Erythroblast (primary cell): ENCODE measurements around the gene MZT2B.
"Not testable (repeated sequence)": the region's sequence is repeated elsewhere in the genome, so short reads cannot be mapped to it uniquely, and the experiment has no call there.

Experiments used
- DNase-seq, 2 experiments: peaks; one replicate each; lab custom pipeline; 2025; lab: John Stamatoyannopoulos, UW
- GATA1 ChIP-seq: IDR thresholded peaks from 2 replicates; pipeline ENCODE4 v1.6.1; 2011; ENCODE audit warnings: low read depth, mild to moderate bottlenecking, control low read depth, low read length, moderate library complexity
- POLR2A ChIP-seq: IDR thresholded peaks from 2 replicates; pipeline ENCODE4 v1.6.1; 2011; ENCODE audit warnings: mild to moderate bottlenecking, low read length

MZT2B gene

DNA sequence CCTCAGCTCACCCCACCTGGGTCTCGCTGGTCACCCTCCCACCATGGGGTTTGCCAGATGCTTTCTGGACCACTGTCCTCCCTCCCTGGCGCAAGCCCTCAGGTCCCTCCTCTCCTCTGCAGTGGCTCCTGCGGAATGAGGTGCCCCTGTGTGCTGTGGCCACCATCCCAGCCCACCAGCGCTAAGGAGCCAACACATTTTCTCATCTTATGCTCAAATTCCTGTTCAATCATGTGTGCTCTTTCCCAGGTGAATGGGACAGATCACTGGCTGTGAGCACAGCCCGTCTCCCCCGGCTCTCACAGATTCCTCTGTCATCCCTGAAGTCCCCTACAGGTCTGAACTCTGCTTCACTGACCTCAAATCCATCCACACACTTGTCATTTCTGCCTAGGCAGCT is 21.9 kb upstream of the MZT2B start:
- DNase-seq: no peak
- no peak for TF ChIP-seq POLR2A
- no peak for TF ChIP-seq GATA1

DNA sequence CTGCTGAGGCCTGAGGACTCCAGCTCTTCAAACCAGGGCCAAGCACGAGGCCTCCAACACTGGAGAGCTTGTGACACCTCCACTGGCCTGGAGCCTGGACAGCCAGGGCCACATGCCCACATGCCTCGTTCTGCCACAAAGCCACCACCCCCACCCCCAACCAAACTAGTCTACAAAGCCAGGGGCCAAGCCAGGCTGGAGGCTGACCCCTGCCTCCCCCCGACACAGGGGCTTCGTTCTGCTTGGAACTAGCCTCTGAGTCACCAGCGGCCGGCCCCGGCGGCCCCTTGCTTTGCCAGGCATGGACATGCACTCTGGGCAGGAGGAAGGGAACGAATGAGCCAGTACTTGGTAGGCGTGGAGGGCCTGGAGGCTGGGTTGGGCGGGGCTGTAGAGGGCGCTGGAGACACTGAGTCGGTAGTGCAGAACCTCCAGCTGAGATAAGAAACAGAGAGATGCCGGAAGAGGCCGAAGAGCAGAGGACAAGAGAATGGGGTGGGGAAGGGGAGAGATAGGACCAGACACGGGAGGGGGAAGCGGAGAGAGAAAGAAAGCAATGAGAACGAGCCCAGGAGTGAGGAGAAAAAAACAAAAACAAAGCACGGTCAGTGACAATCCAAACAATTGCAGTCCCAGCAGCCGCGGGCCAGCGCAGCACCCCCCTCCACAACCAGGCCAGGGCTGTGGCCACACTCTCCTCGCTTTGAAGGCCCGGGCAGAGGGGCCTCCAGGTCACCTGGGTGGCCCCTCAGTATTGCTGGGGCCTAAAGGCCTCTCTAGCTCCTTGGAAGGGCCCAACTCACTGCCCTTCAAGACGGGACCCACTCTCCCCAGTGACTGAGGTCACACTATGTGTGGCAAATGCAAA is 21.0 kb upstream of the MZT2B start:
- peak; percentile 30 to 49 for DNase-seq

GRCh38 chr2:130162486-130162885 is 19.6 kb upstream of the MZT2B start:
- not testable (repeated sequence) for DNase-seq

DNA sequence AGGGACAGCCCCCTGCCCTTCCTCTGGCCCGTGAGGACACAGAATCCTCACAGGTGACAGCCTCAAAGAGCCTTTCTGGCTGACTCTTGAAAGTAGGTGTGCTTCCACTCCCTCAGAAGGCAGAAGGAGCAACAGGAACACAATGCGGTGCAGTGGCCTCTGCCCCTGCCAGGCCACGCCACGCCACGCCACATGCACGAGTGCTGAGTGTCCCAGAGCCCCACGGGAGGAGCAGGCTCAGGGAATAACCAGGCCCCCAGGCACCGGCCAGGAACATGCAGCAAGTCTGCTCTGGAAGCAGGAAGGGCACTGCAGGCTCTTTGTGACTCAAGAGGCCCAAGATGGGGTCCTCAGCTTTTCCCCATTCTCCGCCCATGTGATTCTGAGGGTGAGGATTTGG is 19.1 kb upstream of the MZT2B start:
- no peak for DNase-seq
- TF ChIP-seq POLR2A: no peak
- no peak for TF ChIP-seq GATA1

- DNase-seq: no peak
- no peak for TF ChIP-seq GATA1
- no peak for TF ChIP-seq POLR2A
Observed at GRCh38 chr2:130165293-130166016, 16.6 kb upstream of the MZT2B start.

- DNase-seq: not testable (repeated sequence)
Observed at GRCh38 chr2:130166611-130167010, 15.5 kb upstream of the MZT2B start.

GRCh38 chr2:130169163-130169562 is 12.9 kb upstream of the MZT2B start:
- DNase-seq: not testable (repeated sequence)

DNA sequence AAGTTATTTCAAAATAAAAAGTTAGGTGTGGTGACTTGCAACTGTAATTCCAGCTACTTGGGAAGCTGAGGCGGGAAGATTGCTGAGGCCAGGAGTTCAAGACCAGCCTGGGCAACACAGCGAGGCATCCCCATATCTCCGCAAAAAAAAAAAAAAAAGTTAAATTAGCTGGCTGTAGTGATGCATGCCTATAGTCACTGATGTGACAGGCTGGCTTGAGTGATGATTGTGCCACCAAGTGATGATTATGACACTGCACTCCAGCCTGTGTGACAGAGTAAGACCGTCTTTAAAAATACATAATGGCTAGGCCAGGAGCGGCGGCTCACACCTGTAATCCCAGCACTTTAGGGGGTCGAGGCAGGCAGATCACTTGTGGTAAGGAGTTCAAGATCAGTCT is 12.2 kb upstream of the MZT2B start:
- DNase-seq: no peak
- TF ChIP-seq GATA1 (no peak), POLR2A (no peak)

DNA sequence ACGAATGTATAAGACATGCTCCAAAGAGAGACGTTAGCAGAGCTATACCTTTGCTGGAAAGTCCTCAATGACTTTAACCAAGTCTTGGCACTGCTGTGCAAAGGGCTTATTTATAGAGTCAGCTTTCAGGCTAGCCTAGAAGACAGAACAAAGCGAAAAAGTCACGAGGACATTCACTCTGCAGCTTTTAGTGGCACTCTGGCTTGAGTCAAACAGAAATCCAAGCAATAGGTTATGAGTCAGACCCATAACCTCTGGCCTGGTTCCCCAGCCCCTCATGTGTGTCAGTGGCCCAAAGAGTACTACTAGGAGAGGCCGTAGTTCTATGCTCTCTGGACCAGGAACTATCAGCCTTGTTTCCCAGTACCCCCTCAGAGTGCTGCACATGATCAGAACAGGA is 7.2 kb upstream of the MZT2B start:
- not testable (repeated sequence) for DNase-seq

GRCh38 chr2:130180404-130181324 is 1.4 kb upstream of the MZT2B start:
- peak; percentile 46 to 56 for DNase-seq

- TF ChIP-seq POLR2A (peak; percentile 62), GATA1 (no peak)
- DNase-seq: peak; percentile 96 to 98
Observed at GRCh38 chr2:130181325-130181879, 660 bp upstream of the MZT2B start, which contains the start of gene SMPD4. SMPD4 (minus strand) TSS chr2:130181602; CDS start chr2:130176592, 5,010 bp downstream.

DNA sequence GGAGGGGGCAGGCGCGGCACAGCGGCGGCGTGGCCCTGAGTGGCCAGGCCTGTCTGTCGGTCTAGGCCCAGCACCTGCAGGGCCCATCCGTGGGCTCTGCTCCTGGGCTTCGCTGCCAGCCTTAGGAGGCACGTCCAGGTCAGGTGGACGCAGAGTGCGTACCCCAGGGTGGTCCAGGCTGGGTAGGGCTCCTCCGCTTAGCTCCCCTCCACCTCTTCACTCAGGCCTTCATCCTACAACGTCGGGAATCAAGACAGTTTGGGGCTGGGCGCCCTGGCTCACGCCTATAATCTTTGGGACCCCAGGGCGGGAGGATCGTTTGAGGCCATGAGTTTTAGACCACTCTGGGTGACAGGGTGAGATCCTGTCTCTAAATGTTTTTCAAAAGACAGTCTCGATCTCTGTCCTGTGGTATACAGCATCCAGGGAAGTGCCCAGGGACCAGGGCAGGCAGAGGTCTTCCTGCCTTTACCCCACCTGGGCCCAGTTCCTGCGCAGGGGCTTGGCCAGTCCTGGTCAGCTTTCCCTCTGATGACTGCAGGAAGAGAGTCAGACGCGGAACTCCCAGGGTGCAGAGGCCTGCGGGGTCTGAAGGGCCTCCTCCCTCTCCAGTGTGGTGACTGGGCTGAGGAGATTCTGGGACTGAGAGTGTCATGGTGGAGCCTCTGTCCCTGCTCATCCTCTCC is 907 bp downstream of the MZT2B start:
- DNase-seq: peak; percentile 25 to 28

GRCh38 chr2:130183512-130184373 is 1.7 kb downstream of the MZT2B start:
- TF ChIP-seq POLR2A (no peak), GATA1 (no peak)
- peak; percentile 59 to 67 for DNase-seq
